NT2/D1 (cell line): ENCODE data around the gene TM9SF1.
"Not testable (repeated sequence)": the region's sequence is repeated elsewhere in the genome, so short reads cannot be mapped to it uniquely, and the experiment has no call there.

Experiments used
- DNase-seq: peaks from one replicate; pipeline ENCODE4 v3.0.0-alpha.2; 2011; ENCODE audit warnings: low read depth, low spot score
- H3K27me3 ChIP-seq: 2 replicates; pipeline ENCODE4 v1.6.0; 2011; ENCODE audit warnings: mild to moderate bottlenecking; ENCODE audit not compliant: insufficient read length, insufficient read depth
- H3K36me3 ChIP-seq: 2 replicates; pipeline ENCODE4 v1.6.1; 2011; ENCODE audit warnings: mild to moderate bottlenecking, low read length, mixed read lengths; ENCODE audit not compliant: insufficient read depth, insufficient read length
- H3K4me1 ChIP-seq: 2 replicates; pipeline ENCODE4 v1.5.1; 2011; ENCODE audit not compliant: insufficient read depth, insufficient read length
- H3K4me3 ChIP-seq: 2 replicates; pipeline ENCODE4 v1.5.1; 2011; ENCODE audit warnings: low read depth; ENCODE audit not compliant: insufficient read length
- H3K9ac ChIP-seq: 2 replicates; pipeline ENCODE4 v1.6.0; 2011; ENCODE audit warnings: low read depth; ENCODE audit not compliant: insufficient read length
- H3K9me3 ChIP-seq: 2 replicates; pipeline ENCODE4 v1.5.1; 2011; ENCODE audit warnings: mild to moderate bottlenecking, low read length; ENCODE audit not compliant: insufficient read depth
- SUZ12 ChIP-seq: IDR thresholded peaks from 2 replicates; pipeline ENCODE4 v1.6.1; 2011; ENCODE audit not compliant: insufficient read length, insufficient read depth; ENCODE audit errors: extremely low read depth
- YY1 ChIP-seq: IDR thresholded peaks from 2 replicates; pipeline ENCODE4 v1.6.1; 2011; ENCODE audit not compliant: insufficient read length, insufficient read depth
- ZNF274 ChIP-seq: IDR thresholded peaks from 2 replicates; pipeline ENCODE4 v1.6.1; 2011; ENCODE audit warnings: mild to moderate bottlenecking, low read depth, low read length

The TM9SF1 gene

DNA sequence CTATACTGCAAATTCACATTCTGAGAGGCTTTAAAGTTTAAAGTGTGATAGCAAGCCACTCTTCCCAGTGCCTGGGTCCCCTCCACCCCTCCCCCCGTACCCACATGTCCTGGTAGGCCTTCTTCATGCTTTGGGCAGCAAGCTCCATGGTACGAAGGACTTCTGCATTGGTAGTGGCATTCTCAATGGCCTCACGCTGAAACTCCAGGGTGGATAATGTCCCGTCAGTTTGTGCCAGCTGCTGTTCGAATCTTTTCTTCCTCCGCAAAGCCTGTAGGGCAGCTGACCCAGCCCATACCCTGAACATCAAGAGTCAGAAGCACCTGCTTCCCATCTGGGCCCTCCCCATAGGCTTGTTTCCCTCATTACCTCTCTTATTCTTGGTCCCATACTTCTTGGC lies 16.1 kb upstream of the TM9SF1 start:
- peaks cover 2% of the 10 kb centered on the region for H3K4me1 ChIP-seq
- DNase-seq, result no peak
- H3K27me3 ChIP-seq, result no peaks in the 10 kb centered on the region
- peaks cover 63% of the 10 kb centered on the region for H3K36me3 ChIP-seq
- H3K4me3 ChIP-seq, result no peak overlapping the region
- TF ChIP-seq SUZ12 (no peak), ZNF274 (no peak), YY1 (no peak)
- H3K9me3 ChIP-seq, result no peaks in the 10 kb centered on the region
- no peak overlapping the region for H3K9ac ChIP-seq

DNA sequence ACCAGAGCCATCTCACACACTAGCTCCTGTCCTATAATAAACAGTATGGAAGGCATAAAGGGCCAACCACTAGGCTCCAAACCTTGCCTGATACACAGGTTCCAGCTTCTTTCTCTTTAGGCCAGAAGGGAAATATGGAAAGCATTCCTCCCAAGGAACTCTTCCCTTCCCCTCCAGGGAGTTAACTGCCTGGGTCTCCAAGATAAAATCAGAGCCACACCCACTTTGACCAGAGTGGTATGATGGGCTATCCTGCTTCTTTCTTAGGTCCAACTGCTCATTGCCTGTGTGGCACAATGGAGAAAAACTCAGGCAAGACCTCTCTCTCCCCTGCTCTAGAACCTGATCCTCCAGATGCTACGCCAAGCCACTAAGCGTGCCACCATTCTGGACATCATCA lies 12.4 kb upstream of the TM9SF1 start:
- Histone ChIP-seq H3K27me3 (no peaks in the 10 kb centered on the region), H3K4me1 (peaks cover 2% of the 10 kb centered on the region), H3K9me3 (no peaks in the 10 kb centered on the region), H3K4me3 (no peak overlapping the region), H3K9ac (no peak overlapping the region), H3K36me3 (peaks cover 64% of the 10 kb centered on the region)
- no peak for TF ChIP-seq SUZ12
- TF ChIP-seq YY1, result no peak
- TF ChIP-seq ZNF274, result no peak
- no peak for DNase-seq

DNA sequence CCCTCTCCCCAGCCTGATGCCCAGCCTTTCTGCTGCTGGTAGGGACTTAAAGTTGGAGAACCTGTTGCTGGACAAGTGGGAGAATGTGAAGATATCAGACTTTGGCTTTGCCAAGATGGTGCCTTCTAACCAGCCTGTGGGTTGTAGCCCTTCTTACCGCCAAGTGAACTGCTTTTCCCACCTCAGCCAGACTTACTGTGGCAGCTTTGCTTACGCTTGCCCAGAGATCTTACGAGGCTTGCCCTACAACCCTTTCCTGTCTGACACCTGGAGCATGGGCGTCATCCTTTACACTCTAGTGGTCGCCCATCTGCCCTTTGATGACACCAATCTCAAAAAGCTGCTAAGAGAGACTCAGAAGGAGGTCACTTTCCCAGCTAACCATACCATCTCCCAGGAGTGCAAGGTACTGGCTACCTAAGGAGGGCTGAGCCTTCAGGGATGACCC lies 11.9 kb upstream of the TM9SF1 start:
- no peak for DNase-seq
- no peaks in the 10 kb centered on the region for H3K9me3 ChIP-seq
- no peak overlapping the region for H3K9ac ChIP-seq
- H3K36me3 ChIP-seq, result peaks cover 64% of the 10 kb centered on the region
- no peak overlapping the region for H3K4me3 ChIP-seq
- H3K27me3 ChIP-seq, result no peaks in the 10 kb centered on the region
- no peak for TF ChIP-seq SUZ12
- no peak for TF ChIP-seq ZNF274
- TF ChIP-seq YY1, result no peak
- H3K4me1 ChIP-seq, result peaks cover 2% of the 10 kb centered on the region

DNA sequence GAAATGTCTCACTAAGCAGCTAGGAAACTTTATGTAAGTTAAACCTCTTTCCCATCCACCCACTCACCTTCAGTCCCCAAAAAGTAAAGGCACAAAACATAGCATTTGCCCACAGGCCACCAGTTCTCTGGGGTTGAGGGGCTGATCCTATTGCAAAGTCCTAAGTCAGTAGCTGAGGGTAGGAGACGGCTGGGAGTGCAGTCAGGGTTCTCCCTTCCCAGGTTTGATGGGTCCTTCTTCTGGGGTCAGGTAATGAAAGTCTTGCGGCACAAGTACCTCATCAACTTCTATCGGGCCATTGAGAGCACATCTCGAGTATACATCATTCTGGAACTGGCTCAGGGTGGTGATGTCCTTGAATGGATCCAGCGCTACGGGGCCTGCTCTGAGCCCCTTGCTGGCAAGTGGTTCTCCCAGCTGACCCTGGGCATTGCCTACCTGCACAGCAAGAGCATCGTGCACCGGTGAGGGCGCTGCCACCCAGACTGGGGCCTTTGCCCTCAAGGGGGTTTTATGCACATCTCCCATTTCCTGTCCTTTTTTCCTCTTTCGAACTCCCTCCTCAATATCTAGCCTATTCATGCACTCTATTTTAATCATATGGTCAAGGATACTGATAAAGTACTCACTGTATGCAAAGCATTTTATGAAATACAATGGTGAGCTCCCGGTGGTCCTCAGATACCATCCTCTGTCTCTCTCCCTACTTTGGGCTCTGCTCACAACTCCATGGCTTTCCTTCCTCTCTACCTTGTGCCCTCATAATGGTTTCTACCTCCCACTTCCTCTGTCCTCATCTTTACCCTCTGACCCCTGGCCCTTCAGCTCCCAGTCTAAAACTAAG lies 11.2 kb upstream of the TM9SF1 start:
- Histone ChIP-seq H3K9me3 (peaks cover 5% of the 10 kb centered on the region), H3K27me3 (no peaks in the 10 kb centered on the region), H3K4me1 (peaks cover 2% of the 10 kb centered on the region), H3K9ac (no peak overlapping the region), H3K4me3 (no peak overlapping the region), H3K36me3 (peaks cover 64% of the 10 kb centered on the region)
- no peak for DNase-seq
- TF ChIP-seq YY1, result no peak
- no peak for TF ChIP-seq ZNF274
- TF ChIP-seq SUZ12, result no peak

DNA sequence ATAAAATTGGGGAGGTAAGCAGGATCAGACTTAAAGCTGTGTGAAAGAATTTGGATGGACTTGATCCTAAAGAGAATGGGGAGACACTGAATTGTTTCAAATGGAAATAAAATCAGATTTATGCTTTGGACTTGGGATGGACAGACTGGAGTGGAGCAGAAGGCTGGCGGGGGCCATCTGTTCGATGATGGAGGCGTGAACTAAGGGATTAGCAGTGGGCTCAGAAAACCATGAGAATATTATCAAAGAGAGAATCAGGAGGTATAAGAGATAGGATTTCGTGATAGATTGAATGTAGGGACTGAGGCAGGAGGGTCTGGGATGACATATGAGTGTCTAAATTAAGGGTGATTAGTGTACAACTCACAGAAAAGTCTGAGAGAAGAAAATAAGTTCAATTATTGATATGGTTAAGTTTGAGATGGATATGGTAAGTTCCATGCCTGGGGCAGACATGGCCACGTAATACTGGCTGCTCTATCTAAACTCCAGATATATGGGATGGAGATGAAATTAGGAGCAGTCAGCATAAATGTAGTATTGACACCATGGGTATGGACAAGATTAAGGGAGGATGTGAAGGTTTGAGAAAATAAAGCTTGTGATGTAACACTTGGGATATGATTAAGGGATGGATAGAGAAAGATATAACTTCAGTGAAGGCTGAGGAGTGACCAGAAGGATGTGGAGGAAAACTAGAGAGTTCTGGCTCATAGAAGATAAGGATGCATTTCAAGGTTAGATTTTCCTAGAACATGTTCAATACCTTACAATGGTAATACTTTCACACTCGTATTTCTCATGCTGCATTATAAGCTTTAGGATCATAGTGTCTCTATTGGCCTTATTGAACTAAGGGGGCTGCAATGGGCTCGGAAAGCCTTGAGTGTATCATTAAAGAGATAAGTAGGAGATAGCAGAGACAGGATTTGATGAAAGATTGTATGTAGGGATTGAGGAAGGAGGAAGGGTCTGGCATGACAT lies 9.2 kb upstream of the TM9SF1 start:
- no peak for DNase-seq
- Histone ChIP-seq H3K27me3 (no peaks in the 10 kb centered on the region), H3K4me1 (peaks cover 2% of the 10 kb centered on the region), H3K9ac (no peak overlapping the region), H3K9me3 (peaks cover 18% of the 10 kb centered on the region), H3K36me3 (peaks cover 51% of the 10 kb centered on the region), H3K4me3 (no peak overlapping the region)
- TF ChIP-seq YY1 (no peak), ZNF274 (no peak), SUZ12 (no peak)

DNA sequence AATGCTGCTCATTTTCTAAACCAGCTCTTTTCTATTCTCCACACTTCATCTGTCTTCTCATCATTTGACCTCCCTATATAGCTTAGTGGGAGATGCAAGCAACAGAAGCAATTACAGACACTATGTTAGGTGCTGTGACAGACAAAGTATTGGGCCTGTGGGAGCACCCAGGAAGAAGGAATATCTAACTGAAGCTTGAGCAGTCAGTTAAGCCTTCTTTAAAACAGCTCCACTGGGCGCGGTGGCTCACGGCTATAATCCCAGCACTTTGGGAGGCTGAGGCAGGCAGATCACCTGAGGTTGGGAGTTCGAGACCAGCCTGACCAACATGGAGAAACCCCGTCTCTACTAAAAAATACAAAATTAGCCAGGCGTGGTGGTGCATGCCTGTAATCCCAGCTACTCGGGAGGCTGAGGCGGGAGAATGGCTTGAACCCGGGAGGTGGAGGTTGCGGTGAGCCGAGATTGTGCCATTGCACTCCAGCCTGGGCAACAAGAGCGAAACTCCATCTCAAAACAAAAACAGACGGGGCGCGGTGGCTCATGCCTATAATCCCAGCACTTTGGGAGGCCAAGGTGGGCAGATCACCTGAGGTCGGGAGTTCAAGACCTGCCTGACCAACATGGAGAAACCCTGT lies 8.1 kb upstream of the TM9SF1 start:
- H3K9ac ChIP-seq, H3K4me3 ChIP-seq, H3K4me1 ChIP-seq, H3K27me3 ChIP-seq, DNase-seq: not testable (repeated sequence)
- Histone ChIP-seq H3K9me3 (peaks cover 24% of the 10 kb centered on the region), H3K36me3 (peaks cover 49% of the 10 kb centered on the region)

DNA sequence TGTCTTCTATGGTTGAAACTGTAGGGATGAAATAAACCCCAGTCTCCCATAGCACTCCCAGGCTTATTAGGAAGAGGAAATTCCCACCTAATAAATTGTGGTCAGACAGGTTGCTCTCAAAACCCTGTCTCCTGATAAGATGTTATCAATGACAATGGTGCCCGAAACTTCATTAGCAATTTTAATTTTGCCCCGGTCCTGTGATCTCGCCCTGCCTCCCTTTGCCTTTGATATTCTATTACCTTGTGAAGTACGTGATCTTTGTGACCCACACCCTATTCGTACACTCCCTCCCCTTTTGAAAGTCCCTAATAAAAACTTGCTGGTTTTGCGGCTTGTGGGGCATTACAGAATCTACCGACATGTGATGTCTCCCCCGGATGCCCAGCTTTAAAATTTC lies 7.3 kb upstream of the TM9SF1 start:
- not testable (repeated sequence) for DNase-seq, H3K27me3 ChIP-seq, H3K9ac ChIP-seq, H3K4me1 ChIP-seq, H3K4me3 ChIP-seq
- H3K36me3 ChIP-seq, result peaks cover 40% of the 10 kb centered on the region
- peaks cover 24% of the 10 kb centered on the region for H3K9me3 ChIP-seq
